ENCODE measurements around the gene C22orf39. TPM values are rescaled to one million over a fixed set of nuclear protein-coding genes. Genes with fewer than 3 reads are reported as not detected.
A peak's percentile ranks its signal among the peaks of the same experiment; 100 is the strongest.

Gene C22orf39
- total and polyA plus RNA-seq, 5 experiments from 2014 or later = 44.2 to 58.7 (median 51.9) TPM

DNA sequence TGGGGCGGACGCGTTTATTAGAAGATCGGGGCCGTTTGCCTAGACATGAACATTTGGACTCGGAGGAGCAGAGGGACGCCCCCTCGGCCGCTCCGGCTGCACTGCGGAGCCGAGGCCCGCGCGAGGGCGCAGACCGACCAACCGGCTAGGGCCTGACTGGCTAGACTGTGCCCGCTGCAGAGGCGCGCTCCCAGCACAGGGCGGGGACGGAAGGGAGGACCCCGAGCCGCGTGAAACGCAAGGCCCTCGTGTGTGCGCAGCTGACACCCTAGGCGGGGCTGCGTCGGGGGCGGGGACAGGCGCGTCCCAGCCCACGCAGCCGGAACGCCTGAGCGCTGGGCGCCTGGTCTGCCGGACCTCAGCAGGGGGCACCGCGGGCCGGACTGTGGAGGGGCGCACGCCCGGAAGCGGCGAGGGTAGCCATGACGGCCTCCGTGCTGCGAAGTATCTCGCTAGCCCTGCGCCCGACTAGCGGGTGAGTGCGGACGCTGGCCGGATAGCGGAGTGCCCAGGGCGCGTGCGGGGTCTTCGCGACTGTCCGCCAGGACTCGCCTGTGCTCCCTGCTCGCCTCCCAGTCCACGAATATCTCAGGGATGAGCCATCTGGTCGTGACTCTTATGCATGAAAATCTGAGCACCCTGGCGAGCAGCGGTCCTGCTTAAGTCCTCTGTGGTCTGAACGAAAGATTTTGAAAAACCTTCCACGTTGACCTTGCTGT is 15.2 kb downstream of the C22orf39 start, which contains the start of gene MRPL40:
MRPL40 (plus strand) TSS at position 413 of the 719 bp plus-strand sequence; CDS start at position 423, 10 bp downstream.
- Mint-ChIP-seq H3K4me1 (peaks cover 15 to 59% (median 38%) of the 10 kb centered on the region in 4 donors), H3K4me3 (peak within 1 kb of the TSS; percentile 87 to 95 (median 91)), H3K27me3 (no peaks in the 10 kb centered on the region), H3K9me3 (no peaks in the 10 kb centered on the region), H3K36me3 (peaks cover 0 to 35% (median 0%) of the 10 kb centered on the region in 3 donors), H3K27ac (peak within 1 kb of the TSS; percentile 76 to 96 (median 93))
- DNase-seq (peak; percentile 75 to 92 (median 82)), ATAC-seq (peak; percentile 86 to 89)
- POLR2A ChIA-PET = interaction anchor here (0.6 to 6.7 kb wide), 16 partner anchors 12 to 1550 kb away, joined by 3 to 105 read pairs (median 4); partner anchors contain the start of genes C22orf39, CDC45, ESS2 and LZTR1

DNA sequence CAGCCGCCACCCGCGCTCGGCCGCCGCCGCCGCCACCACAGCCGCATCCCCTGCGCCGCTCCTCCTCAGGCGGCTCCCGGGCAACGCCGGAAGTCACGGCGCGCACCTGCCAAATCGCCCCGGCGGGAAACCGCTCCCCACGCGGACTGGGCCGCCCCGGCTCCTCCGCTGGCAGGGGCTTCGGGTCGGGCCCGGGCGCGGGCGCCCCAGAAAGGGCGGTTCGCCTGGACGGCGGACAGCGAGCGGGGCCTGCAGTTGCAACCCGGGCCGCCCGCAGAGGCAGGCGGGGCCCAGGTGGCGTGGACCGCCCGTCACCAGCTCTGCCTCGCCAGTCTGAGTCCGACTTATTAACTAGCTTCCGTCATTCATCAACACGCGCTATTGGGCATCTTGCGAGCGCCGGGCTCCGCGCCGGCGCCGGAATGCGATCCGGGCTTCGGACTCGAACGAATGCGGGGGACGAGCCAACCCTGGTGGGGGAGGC is 15.8 kb downstream of the C22orf39 start, which contains the start of gene HIRA:
HIRA (minus strand) TSS at position 85 of the 484 bp plus-strand sequence. CDS start 257 bp downstream, outside the sequence.
- peak; percentile 69 to 93 (median 84) for DNase-seq
- H3K27me3 Mint-ChIP-seq = no peaks in the 10 kb centered on the region
- H3K4me3 Mint-ChIP-seq = peak within 1 kb of the TSS; percentile 87 to 95 (median 92)
- peaks cover 0 to 30% (median 0%) of the 10 kb centered on the region in 3 donors for H3K36me3 Mint-ChIP-seq
- ATAC-seq = peak; percentile 65 to 68
- no peaks in the 10 kb centered on the region for H3K9me3 Mint-ChIP-seq
- H3K27ac Mint-ChIP-seq = peak within 1 kb of the TSS; percentile 78 to 96 (median 94)
- H3K4me1 Mint-ChIP-seq = peaks cover 16 to 64% (median 43%) of the 10 kb centered on the region in 4 donors
- POLR2A ChIA-PET = interaction anchor here (0.7 to 6.7 kb wide), 15 partner anchors 11 to 1550 kb away, joined by 3 to 105 read pairs (median 4); partner anchors contain the start of genes C22orf39, CDC45, ESS2 and LZTR1

DNA sequence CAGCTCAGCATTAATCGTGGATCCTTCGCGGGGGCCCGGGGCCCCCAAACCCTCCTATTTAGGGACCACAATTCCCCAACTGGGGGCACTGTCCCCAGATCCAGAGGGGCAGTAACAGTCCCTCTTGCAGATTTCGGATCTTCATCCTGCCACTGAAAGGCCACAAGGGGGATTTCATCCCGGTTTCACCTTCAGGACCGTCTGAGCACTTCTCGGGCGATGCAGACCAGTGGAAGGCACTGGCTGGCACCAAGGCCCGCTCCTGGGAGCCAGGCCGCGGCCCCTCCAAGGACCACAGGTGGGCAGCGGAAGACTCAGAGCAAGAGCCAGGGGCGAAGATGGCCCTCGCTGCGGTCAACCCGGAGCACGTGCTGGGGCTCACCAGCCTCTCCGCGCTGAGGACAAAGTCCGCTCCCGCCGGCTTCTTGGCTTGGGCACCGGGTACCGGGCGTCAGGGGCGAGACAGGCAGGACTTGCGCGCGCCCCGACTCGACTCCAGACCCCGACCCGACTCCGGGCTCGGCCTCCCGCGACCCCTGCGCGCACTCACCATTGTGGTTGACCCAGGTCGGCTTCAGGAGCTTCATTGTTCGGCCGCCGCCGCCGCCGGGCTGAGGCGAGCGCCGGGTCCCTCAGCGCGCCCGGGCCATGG is 16.5 kb downstream of the C22orf39 start:
- POLR2A ChIA-PET = interaction anchor here (0.6 to 6.7 kb wide), 12 partner anchors 10 to 1551 kb away, joined by 3 to 105 read pairs (median 4); partner anchors contain the start of genes C22orf39, CDC45, ESS2 and LZTR1
- H3K27me3 Mint-ChIP-seq = no peaks in the 10 kb centered on the region

DNA sequence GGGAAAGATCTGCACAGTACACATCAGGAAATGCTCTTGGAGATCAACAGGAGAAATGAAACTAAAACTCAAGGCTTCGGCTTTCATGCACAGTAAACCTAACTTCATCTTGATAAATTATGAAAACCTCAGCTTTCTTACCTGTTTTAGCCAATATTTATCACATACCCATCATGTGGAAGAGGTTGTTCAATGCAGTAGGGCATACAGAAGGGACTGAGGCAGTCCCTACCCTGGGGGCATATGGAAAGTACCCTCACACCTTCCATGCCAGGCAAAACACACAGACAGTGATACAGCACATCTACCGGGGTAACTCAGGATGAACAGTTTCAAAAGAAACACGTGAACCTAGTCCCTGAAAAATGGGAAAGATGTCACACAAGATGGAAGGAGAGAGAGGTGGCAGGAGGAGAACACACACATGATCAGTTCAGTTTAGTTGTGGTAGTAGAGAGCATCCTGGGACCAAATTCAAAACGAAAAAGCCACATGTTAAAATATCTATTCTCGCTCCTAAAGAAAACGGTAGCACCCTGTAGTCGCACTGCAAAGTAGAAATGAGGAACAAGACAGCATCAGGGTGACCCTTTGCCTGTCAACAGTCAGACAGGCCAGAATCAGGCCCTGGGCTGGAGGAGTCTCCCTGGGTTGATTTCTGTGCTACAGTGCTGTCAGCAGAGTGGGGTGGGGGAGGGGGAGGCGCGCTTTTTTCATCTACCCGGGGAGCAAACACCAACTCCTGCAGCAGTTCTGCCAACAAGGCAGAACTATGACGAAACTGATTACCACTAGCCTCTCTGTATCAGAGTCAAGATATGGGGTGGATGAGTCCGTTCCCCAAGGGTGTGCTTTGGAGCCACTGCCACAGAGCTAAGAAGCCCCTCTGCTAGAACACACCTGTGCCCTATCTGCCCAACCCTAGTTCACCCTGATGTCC is 17.3 kb downstream of the C22orf39 start:
- H3K4me1 Mint-ChIP-seq = peaks cover 24 to 70% (median 50%) of the 10 kb centered on the region in 4 donors
- peaks cover 0 to 21% (median 0%) of the 10 kb centered on the region in 3 donors for H3K36me3 Mint-ChIP-seq
- no peaks in the 10 kb centered on the region for H3K27me3 Mint-ChIP-seq
- POLR2A ChIA-PET = interaction anchor here (2.0 to 6.7 kb wide), 3 partner anchors 10 to 20 kb away, joined by 6 to 105 read pairs (median 11); partner anchors contain the start of gene C22orf39
- ATAC-seq = peak in 1 of 2 donors; percentile 31
- H3K27ac Mint-ChIP-seq = peak overlapping the region; percentile 72 to 94 (median 88)
- H3K9me3 Mint-ChIP-seq = no peaks in the 10 kb centered on the region
- H3K4me3 Mint-ChIP-seq = peak overlapping the region; percentile 82 to 94 (median 88)
- DNase-seq = peak in 7 of 10 donors; percentile 5 to 45 (median 25)

More for the DNA sequence above, 16.5 kb downstream of the C22orf39 start:
- ATAC-seq (no peak), DNase-seq (peak in 3 of 10 donors; percentile 14 to 35 (median 34))
- H3K4me3 Mint-ChIP-seq = peak overlapping the region; percentile 82 to 94 (median 88)
- H3K27ac Mint-ChIP-seq = peak overlapping the region; percentile 72 to 94 (median 88)
- no peaks in the 10 kb centered on the region for H3K9me3 Mint-ChIP-seq
- peaks cover 0 to 26% (median 0%) of the 10 kb centered on the region in 3 donors for H3K36me3 Mint-ChIP-seq
- H3K4me1 Mint-ChIP-seq = peaks cover 23 to 70% (median 49%) of the 10 kb centered on the region in 4 donors

DNA sequence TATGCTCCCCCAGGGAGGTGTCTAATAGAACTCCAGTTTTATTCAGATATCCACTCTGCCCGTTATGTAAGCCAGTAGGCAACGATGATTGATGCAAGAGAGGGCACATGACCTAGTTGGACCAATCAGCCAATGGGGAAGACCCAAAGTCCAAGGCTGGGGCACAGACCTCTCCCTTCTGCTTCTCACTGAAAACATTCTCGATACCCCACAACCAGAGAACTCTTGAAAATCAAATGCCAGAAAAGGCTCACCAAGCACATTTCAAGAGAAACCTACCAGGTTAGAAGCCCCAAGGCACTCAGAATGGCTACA is 23.4 kb downstream of the C22orf39 start:
- peaks cover 45 to 89% (median 83%) of the 10 kb centered on the region in 4 donors for H3K4me1 Mint-ChIP-seq
- H3K4me3 Mint-ChIP-seq = no peak overlapping the region
- H3K36me3 Mint-ChIP-seq = peaks cover 0 to 4% (median 0%) of the 10 kb centered on the region in 3 donors
- peak overlapping the region in 5 of 10 donors; percentile 14 to 76 (median 41) for H3K27ac Mint-ChIP-seq
- POLR2A ChIA-PET = no interaction called here
- no peaks in the 10 kb centered on the region for H3K27me3 Mint-ChIP-seq
- H3K9me3 Mint-ChIP-seq = no peaks in the 10 kb centered on the region
- DNase-seq = no peak
- ATAC-seq = no peak

DNA sequence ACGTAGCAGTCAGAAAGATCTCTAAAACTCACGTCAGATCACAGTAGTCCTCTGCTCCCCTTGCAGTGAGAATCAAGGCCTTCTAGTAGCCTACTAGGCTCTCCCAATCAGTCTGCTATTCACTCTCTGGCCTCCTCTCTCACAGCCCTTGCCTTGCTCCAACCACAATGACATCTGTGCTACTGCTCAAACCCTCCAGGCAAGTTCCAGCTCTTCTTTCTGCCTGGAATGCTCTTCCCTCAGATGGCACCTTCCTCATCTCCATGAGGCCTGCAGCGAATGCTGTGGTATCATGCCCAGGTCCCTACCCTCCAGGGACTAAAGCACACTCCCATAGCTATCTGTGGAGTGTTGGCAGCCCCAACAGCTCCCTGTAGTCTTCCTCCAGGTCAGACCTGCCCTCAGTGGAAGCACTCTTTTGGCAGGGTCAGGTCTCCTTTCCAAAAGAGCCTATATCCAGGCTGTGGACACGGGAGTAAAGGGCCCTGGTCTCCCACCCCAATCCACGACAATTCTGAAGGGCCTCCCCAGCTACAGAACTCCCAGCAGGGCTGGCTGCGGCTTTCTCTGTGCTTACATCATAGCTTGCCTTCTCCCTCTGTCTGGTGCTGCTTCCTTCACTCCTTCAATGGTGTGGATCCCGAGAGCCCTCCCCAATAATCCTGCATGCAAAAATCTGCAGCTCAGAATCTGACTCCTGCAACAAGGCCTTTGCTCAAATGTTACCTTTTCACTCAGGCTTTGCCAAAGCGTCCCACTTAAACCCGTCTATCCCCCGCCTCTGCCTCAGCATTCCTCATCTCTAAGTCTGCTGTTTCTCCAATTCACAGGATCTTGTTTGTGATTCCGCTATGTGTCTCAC is 24.8 kb downstream of the C22orf39 start:
- Mint-ChIP-seq H3K36me3 (peaks cover 0 to 6% (median 0%) of the 10 kb centered on the region in 3 donors), H3K9me3 (no peaks in the 10 kb centered on the region), H3K4me1 (peaks cover 43 to 87% (median 78%) of the 10 kb centered on the region in 4 donors), H3K27ac (peak overlapping the region in 9 of 10 donors; percentile 52 to 90 (median 72)), H3K27me3 (no peaks in the 10 kb centered on the region), H3K4me3 (peak overlapping the region in 3 of 10 donors; percentile 7 to 54 (median 22))
- ATAC-seq (no peak), DNase-seq (no peak)
- POLR2A ChIA-PET = interaction anchor here (0.5 to 1.3 kb wide), 3 partner anchors 13 to 1666 kb away, joined by 3 to 5 read pairs (median 4); partner anchors contain the start of gene C22orf39

DNA sequence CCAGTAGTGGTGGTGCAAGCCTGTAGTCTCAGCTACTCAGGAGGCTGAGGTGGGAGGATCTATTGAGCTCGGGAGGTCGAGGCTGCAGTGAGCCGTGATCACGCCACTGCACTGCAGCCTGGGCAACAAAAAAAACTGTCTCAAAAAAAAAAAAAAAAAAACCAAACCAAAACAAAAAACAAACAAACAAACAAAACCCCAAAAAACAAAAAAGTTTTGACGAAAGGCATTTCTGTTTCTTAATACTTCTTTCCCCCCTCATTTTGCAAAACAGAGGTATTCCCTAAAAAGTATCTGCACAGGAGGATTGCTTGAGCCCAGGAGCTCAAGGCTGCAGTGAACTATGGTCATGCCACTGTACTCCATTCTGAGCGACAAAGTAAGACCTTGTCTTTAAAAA is 27.2 kb downstream of the C22orf39 start:
- no peak for DNase-seq
- peaks cover 0 to 10% (median 1%) of the 10 kb centered on the region in 3 donors for H3K36me3 Mint-ChIP-seq
- H3K27me3 Mint-ChIP-seq = no peaks in the 10 kb centered on the region
- H3K4me1 Mint-ChIP-seq = peaks cover 41 to 77% (median 69%) of the 10 kb centered on the region in 4 donors
- POLR2A ChIA-PET = interaction anchor here (0.7 to 1.8 kb wide), 3 partner anchors 11 to 428 kb away, joined by 3 to 11 read pairs (median 4); partner anchors contain the start of genes CDC45, HIRA, MRPL40 and UFD1
- no peak for ATAC-seq
- H3K9me3 Mint-ChIP-seq = no peaks in the 10 kb centered on the region
- peak overlapping the region; percentile 85 to 95 (median 90) for H3K27ac Mint-ChIP-seq
- peak overlapping the region in 5 of 10 donors; percentile 15 to 54 (median 36) for H3K4me3 Mint-ChIP-seq

DNA sequence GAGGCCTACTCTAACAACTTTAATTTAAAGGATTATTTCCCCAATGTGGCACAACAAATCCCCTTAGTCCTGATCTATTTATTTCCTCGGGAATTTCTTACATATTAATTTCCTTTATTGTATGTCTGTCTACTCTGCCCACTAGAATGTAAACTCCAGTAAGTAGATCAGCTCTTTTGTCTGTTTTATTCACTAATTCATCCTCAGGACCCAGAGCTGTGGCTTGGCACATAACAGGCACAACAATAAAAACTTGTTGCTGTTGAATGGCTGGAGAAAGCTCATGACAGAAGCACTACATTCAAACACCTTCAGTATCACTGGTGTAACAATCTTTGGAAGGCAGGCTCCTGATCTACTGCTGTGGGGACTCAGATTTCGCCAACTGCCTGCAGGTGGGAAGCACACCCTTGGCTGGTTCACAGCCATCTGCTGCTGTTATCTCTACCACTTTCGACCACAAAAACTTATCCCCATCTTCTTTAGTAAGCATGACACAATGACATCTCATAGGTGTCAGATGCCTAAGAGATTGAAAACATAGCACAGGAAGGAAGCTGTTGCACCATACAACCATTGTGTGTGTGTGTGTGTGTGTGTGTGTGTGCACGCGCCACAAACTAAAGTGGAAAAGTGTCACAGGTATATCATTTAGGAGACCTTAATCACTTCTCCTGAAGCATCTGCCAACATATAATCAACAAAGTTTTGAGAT is 27.9 kb downstream of the C22orf39 start:
- H3K9me3 Mint-ChIP-seq = no peaks in the 10 kb centered on the region
- H3K4me3 Mint-ChIP-seq = peak overlapping the region; percentile 1 to 64 (median 34)
- DNase-seq (peak in 4 of 10 donors; percentile 19 to 48 (median 44)), ATAC-seq (peak; percentile 70 to 95)
- no peaks in the 10 kb centered on the region for H3K27me3 Mint-ChIP-seq
- H3K36me3 Mint-ChIP-seq = peaks cover 0 to 13% (median 4%) of the 10 kb centered on the region in 3 donors
- POLR2A ChIA-PET = interaction anchor here (1.2 to 1.8 kb wide), 2 partner anchors 12 to 60 kb away, joined by 3 to 11 read pairs; partner anchors contain the start of genes CDC45, HIRA, MRPL40 and UFD1
- H3K4me1 Mint-ChIP-seq = peaks cover 44 to 74% (median 67%) of the 10 kb centered on the region in 4 donors
- H3K27ac Mint-ChIP-seq = peak overlapping the region; percentile 85 to 95 (median 90)

DNA sequence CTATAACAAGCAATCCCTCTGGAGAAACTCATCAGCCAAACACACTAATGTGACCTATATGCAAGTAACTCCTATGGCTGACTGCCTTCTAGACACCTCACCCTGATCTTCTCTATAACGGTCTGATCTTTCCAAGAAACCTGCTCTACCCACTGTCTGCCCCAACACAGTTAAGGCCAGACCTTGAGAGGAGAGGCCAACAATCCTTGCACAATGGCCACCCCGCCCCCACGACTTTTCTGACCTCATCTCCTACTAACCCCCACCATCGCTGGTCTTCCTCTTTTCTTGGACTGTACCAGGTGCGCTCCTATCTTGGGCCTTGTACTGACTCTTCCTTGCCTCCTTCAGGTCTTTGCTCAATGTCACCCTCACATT is 28.4 kb downstream of the C22orf39 start:
- Mint-ChIP-seq H3K27me3 (no peaks in the 10 kb centered on the region), H3K27ac (peak overlapping the region; percentile 85 to 95 (median 90)), H3K9me3 (no peaks in the 10 kb centered on the region), H3K36me3 (peaks cover 0 to 13% (median 4%) of the 10 kb centered on the region in 3 donors), H3K4me1 (peaks cover 46 to 71% (median 64%) of the 10 kb centered on the region in 4 donors), H3K4me3 (peak overlapping the region in 5 of 10 donors; percentile 11 to 56 (median 33))
- POLR2A ChIA-PET = no interaction called here
- no peak for DNase-seq
- no peak for ATAC-seq

DNA sequence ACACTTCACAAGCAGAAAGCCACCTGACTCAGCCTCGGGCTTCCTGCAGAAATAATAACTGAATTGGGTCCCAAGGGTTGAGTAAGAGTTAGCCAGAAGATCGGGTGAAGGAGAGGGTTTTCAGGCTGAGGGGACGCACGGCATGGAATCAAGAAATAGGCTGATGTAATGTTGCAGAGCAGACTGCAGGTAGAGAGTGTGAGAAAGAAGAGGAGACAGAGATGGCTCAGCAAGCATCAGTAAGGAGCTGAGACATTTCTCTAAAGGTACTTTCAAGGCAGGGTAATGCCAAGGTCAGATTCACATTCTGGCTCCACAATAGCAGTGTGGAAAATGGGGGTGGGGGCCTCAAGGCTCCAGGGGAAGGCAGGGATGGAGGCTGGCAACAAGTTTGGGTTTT is 34.6 kb downstream of the C22orf39 start:
- no peak overlapping the region for H3K4me3 Mint-ChIP-seq

More for the DNA sequence above, 34.6 kb downstream of the C22orf39 start:
- POLR2A ChIA-PET = no interaction called here
- Mint-ChIP-seq H3K4me1 (peaks cover 24 to 39% (median 37%) of the 10 kb centered on the region in 4 donors), H3K9me3 (no peaks in the 10 kb centered on the region), H3K36me3 (peaks cover 0 to 42% (median 10%) of the 10 kb centered on the region in 3 donors), H3K27ac (peak overlapping the region in 3 of 10 donors; percentile 7 to 78 (median 41)), H3K27me3 (no peaks in the 10 kb centered on the region)
- DNase-seq (no peak), ATAC-seq (no peak)

Measured in naive thymus-derived CD8-positive, alpha-beta T cell (primary cell).